ENCODE data around the gene ERAP2.

ERAP2 gene

DNA sequence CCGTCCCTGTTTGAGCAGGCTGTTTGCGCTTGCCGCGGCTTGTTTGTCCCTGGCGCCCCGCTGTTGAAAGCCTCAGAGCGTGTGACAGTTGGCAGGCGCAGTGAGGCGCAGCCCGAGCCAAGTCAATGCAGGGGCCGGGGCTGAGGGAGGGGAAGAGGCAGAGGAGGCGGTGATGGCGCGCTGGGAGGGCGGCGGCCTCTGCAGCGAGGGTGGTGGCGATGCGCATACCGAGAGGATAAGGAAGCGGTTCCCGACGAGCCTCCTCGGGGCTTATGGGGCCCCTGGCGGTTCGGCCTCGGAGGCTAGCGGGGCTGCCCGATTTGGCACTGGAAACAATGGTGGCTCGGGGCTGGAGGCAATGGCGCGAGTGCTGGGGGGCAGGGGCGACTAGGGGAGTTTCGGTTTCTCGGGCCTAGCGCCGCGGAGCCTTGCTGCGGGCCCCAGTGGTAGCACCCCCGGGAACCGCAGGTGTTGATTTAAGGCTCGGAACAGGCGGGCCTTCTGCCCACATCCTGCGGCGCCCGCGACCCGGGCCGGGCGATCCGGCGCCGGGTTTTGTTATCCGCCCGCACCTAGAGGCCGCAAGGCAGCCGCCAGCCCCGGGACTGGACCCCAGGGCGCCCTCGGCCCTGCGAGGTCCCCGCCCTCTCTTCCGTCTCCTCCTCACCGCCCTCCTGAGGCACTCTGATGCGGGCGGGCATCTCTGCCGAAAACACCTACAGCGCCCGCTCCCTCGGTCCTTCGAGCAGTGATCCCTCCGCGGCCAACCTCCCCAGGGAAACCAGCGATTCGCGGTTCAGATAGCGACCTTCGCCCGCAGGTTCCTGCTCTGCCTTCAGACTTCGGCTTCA is 58.6 kb downstream of the ERAP2 start:
- H3K4me3 ChIP-seq (replicated peaks; ENCODE audit: low read depth, low read length) = peak overlapping the region; percentile 79
- peak; percentile 63 for DNase-seq (ENCODE audit: extremely low read depth, low read depth)
- TF ChIP-seq, protein P1, sequence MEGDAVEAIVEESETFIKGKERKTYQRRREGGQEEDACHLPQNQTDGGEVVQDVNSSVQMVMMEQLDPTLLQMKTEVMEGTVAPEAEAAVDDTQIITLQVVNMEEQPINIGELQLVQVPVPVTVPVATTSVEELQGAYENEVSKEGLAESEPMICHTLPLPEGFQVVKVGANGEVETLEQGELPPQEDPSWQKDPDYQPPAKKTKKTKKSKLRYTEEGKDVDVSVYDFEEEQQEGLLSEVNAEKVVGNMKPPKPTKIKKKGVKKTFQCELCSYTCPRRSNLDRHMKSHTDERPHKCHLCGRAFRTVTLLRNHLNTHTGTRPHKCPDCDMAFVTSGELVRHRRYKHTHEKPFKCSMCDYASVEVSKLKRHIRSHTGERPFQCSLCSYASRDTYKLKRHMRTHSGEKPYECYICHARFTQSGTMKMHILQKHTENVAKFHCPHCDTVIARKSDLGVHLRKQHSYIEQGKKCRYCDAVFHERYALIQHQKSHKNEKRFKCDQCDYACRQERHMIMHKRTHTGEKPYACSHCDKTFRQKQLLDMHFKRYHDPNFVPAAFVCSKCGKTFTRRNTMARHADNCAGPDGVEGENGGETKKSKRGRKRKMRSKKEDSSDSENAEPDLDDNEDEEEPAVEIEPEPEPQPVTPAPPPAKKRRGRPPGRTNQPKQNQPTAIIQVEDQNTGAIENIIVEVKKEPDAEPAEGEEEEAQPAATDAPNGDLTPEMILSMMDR (IDR thresholded peaks at IDR 0.05; ENCODE audit: low read depth, low read length, missing control alignments) = no peak

DNA sequence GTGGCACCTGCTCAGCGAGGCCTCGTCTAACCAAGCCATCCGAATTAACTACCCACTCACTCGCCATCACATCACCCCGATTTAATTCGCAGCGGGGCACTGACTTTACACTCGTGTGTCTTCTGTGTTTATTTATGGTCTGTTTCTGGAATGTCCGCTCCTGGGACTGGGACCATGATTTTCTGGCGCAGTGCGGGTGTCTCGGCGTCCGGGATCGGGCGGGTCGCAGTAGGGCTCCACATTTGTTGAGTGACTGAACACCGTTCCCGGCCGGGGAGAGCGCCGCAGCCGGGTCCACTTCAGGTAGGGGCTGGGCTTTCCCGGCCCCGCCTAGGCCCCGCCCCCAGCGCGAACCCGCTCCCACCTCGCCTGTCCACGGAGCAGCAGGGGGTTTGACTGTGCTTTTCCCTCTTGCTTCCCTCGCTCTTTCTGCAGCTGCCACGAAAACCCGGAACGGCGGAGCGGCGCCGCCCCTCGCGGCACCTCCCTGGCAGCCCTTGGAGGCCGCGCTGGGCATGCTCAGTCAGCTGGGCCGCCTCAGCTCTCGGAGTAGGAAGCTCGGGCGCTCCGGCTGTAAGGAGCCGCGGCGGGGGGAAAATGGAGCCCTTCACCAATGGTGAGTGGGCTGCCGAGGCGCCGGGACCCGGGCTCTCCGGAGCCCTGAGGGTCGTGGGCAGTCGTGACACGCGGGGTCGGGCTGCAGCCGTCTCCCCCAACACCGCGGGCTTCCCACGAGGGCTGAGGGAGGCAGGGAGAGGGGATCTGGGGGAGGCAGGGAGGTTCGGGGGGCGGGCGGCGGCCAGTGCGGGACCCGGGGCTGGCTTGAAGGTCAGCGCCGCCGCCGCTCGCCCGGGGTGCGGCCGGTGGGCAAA is 59.5 kb downstream of the ERAP2 start, which contains the start of gene LNPEP:
Gene LNPEP (plus strand): TSS at position 522 of the 872 bp plus-strand sequence. CDS start 76 bp downstream, at position 598.
- TF ChIP-seq, protein P1 (IDR thresholded peaks at IDR 0.05; ENCODE audit: low read depth, low read length, missing control alignments) = no peak
- H3K4me3 ChIP-seq (replicated peaks; ENCODE audit: low read depth, low read length) = peak within 1 kb of the TSS; percentile 79
- DNase-seq (ENCODE audit: extremely low read depth, low read depth) = peak; percentile 88

DNA sequence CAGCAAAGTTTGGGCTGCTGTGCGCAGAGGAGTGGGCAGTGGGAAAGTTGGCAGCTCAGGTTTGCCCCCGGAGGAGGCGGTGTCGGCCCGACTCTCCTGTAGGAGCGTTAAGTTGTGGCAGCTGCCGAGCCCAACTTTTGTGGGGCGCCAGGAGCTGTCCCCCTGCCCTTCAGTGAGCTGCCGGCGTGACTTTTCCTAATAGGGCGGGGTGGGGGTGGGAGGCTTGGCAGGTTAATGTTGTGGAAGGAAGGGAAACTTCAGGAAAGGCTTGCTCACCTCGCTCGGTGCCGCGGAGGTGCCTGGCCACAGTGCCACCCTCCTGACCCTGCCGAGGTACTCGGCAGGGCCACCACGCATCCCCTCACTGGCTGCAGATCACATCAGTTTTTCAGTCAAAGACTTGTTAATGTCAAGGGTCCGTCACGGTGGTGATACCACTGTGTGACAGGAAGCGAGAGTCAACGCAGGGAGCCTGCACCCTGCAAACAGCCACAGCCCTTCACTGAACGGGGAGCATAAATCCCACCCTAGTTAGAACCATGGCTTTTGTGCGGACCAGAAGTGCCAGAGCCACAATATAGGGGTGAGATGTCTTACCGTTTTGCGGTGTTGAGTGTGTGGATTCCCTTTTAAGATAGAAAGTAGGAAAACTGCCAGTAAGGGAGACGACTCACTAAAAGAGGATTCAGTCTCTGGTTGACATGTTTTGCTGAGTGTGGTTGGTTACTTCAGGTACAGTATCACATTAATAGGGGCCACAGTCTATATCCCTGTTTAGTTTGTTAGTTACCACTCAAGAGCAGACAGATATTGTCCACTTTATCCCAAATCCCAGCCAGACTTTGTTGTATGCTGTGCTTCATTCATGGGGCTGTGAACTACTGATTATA is 60.4 kb downstream of the ERAP2 start:
- TF ChIP-seq, protein P1 (IDR thresholded peaks at IDR 0.05; ENCODE audit: low read depth, low read length, missing control alignments) = no peak
- DNase-seq (ENCODE audit: extremely low read depth, low read depth) = no peak
- peak overlapping the region; percentile 79 for H3K4me3 ChIP-seq (replicated peaks; ENCODE audit: low read depth, low read length)

DNA sequence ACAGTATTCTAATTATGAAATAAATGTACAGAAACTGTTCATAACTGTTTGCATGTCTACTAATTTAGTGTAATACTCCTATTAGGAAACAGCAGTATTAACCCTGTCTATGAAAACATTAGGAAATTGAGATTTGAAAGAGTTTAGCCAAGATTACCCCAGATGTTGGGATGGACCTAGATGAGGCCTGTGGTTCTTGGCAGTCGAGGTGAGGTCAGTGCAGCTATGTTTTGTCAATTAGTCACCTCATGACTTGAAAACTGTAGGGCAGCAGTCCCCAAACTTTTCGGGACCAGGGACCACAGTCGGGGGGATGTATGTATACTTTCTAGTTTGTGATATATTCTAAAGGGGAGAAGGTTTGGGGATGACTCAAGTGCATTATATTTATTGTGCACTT is 64.3 kb downstream of the ERAP2 start:
- no peak overlapping the region for H3K4me3 ChIP-seq (replicated peaks; ENCODE audit: low read depth, low read length)
- TF ChIP-seq, protein P1 (IDR thresholded peaks at IDR 0.05; ENCODE audit: low read depth, low read length, missing control alignments) = no peak
- DNase-seq (ENCODE audit: extremely low read depth, low read depth) = no peak

DNA sequence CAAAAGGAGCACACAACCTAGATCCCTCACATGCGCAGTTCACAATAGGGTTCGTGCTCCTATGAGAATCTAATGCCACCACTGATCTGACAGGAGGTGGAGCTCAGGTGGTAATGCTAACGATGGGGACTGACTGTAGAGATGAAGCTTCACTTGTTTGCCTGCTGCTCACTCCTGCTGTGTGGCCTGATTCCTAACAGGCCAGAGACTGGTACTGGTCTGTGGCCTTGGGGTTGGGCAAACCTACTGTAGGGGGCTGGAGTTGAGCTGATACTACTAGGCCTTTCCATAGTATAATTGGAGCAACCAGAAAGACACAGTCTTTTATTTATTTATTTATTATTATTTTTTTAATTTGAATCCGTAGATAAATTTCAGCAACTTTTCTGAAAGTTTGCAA is 64.8 kb downstream of the ERAP2 start:
- TF ChIP-seq, protein P1 (IDR thresholded peaks at IDR 0.05; ENCODE audit: low read depth, low read length, missing control alignments) = no peak
- H3K4me3 ChIP-seq (replicated peaks; ENCODE audit: low read depth, low read length) = no peak overlapping the region
- no peak for DNase-seq (ENCODE audit: extremely low read depth, low read depth)

DNA sequence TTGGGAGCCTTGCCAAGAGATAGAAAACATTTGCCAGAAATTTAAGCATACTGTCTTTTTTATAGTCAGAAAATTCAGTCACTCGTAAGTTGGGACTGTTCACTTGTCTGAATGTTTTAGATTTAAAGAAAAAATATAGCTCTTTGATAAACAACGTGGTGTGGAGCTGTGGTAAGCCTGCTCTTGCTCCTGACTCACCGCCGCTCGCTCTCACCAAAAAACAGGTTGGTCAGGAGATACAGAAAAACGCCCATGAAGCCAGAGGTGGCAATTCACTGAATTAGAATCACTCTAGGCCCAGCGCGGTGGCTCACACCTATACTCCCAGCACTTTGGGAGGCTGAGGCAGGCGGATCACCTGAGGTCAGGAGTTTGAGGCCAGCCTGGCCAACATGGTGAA is 65.8 kb downstream of the ERAP2 start:
- TF ChIP-seq, protein P1 (IDR thresholded peaks at IDR 0.05; ENCODE audit: low read depth, low read length, missing control alignments) = no peak
- H3K4me3 ChIP-seq (replicated peaks; ENCODE audit: low read depth, low read length) = no peak overlapping the region
- no peak for DNase-seq (ENCODE audit: extremely low read depth, low read depth)

All from HFF-Myc (cell line).